ENCODE results near the gene FUT7.

The FUT7 gene

GRCh38 chr9:137053944-137054931 lies 22.4 kb upstream of the FUT7 start, which contains the start of gene ENTPD2:
Gene ENTPD2, minus strand, starts transcription at chr9:137054061. Its CDS starts 64 bp downstream, at chr9:137053997.
- intact Hi-C loops (cut with DNase I): no loop called here
- no peak for DNase-seq

- intact Hi-C loops (cut with DNase I): no loop called here
- DNase-seq: no peak
Measured at GRCh38 chr9:137052998-137053943, 21.4 kb upstream of the FUT7 start.

GRCh38 chr9:137052293-137052692 lies 20.4 kb upstream of the FUT7 start:
- intact Hi-C loops (cut with DNase I): no loop called here
- DNase-seq: no peak

- intact Hi-C loops (cut with DNase I): no loop called here
Measured at GRCh38 chr9:137051145-137051724, 19.3 kb upstream of the FUT7 start.

GRCh38 chr9:137050570-137050969 lies 18.7 kb upstream of the FUT7 start:
- DNase-seq: no peak

More at GRCh38 chr9:137051145-137051724, 19.3 kb upstream of the FUT7 start:
- no peak for DNase-seq

GRCh38 chr9:137049544-137050449 lies 17.9 kb upstream of the FUT7 start:
- DNase-seq: peak; percentile 57 to 93 (median 79)
- intact Hi-C loops (cut with DNase I): no loop called here

More at GRCh38 chr9:137050570-137050969, 18.7 kb upstream of the FUT7 start:
- intact Hi-C loops (cut with DNase I): no loop called here

- intact Hi-C loops (cut with DNase I): no loop called here
- peak in 27 of 42 donors; percentile 24 to 74 (median 56) for DNase-seq
Measured at GRCh38 chr9:137048655-137049543, 17.0 kb upstream of the FUT7 start.

GRCh38 chr9:137046088-137046787 lies 14.3 kb upstream of the FUT7 start, which contains the start of gene NPDC1:
Gene NPDC1, minus strand, starts transcription at chr9:137046177. Its CDS starts 188 bp downstream, at chr9:137045989.
- peak; percentile 61 to 91 (median 81) for DNase-seq
- intact Hi-C loops (cut with DNase I): loop anchor here (2.0 kb wide), 1 partner anchor 21 kb away; no protein-coding TSS in a partner anchor

GRCh38 chr9:137045294-137046087 lies 13.6 kb upstream of the FUT7 start:
- intact Hi-C loops (cut with DNase I): loop anchor here (2.0 kb wide), 1 partner anchor 21 kb away; no protein-coding TSS in a partner anchor
- DNase-seq: peak in 20 of 42 donors; percentile 30 to 68 (median 56)

- intact Hi-C loops (cut with DNase I): no loop called here
- peak in 11 of 42 donors; percentile 25 to 74 (median 43) for DNase-seq
Measured at GRCh38 chr9:137044502-137045177, 12.8 kb upstream of the FUT7 start.

- DNase-seq: no peak
- intact Hi-C loops (cut with DNase I): no loop called here
Measured at GRCh38 chr9:137044037-137044436, 12.1 kb upstream of the FUT7 start.

- intact Hi-C loops (cut with DNase I): no loop called here
- no peak for DNase-seq
Measured at GRCh38 chr9:137042751-137043727, 11.2 kb upstream of the FUT7 start.

GRCh38 chr9:137041124-137041523 lies 9.2 kb upstream of the FUT7 start:
- intact Hi-C loops (cut with DNase I): no loop called here

GRCh38 chr9:137040568-137040967 lies 8.7 kb upstream of the FUT7 start:
- no peak for DNase-seq
- intact Hi-C loops (cut with DNase I): no loop called here

More at GRCh38 chr9:137041124-137041523, 9.2 kb upstream of the FUT7 start:
- no peak for DNase-seq
